HCT116 (cell line): ENCODE results near the gene CLVS2. TPM values are rescaled to one million over a fixed set of nuclear protein-coding genes. Genes with fewer than 3 reads are reported as not detected.

Experiments used
- ATAC-seq: fragments of 200-7000 bp; cut with Tn5 transposase; 2 replicates; pipeline ENCODE4 v1.9.1; 2020; ENCODE audit warnings: mild to moderate bottlenecking, moderate library complexity
- BruUV-seq: library from RNA; stranded (reverse); fragments of 400-500 nt; replicated peaks from 2 replicates; lab custom pipeline; 2021; lab: Mats Ljungman, UMichigan
- CTCF ChIA-PET: fragments of 300-600 bp; sonication (Branson Sonifier 250); formaldehyde crosslinking; loops from one replicate; lab custom pipeline; 2021; ENCODE audit warnings: antibody characterized with exemption; lab: Charles Lee
- POLR2A ChIA-PET: fragments of 300-600, 350-600 bp; sonication (Branson Sonifier 250); formaldehyde crosslinking; loops from one replicate; lab custom pipeline; 2021; ENCODE audit warnings: antibody characterized with exemption; lab: Charles Lee
- RAD21 ChIA-PET, 2 experiments: fragments of 300-600 bp; sonication (Branson Sonifier 250); formaldehyde crosslinking; loops; one replicate each; lab custom pipeline; 2023; ENCODE audit warnings: low total read pairs in 2 of 2; ENCODE audit not compliant: uncharacterized antibody in 2 of 2, unreplicated experiment in 2 of 2, low non-redundant PET in 1 of 2; lab: Charles Lee
- DNase-seq: peaks from one replicate; pipeline ENCODE4 v3.0.0-alpha.2; 2010; ENCODE audit warnings: low read depth, low spot score
- H2AFZ ChIP-seq: fragments of 200-600 bp; shearing (Covaris generic), sonication (generic); 2 replicates; pipeline ENCODE4 v1.6.1; 2017; ENCODE audit warnings: low read depth, mixed run types, mixed read lengths, antibody characterized with exemption, low read length; ENCODE audit not compliant: poor library complexity, severe bottlenecking
- H3K27ac ChIP-seq: 2 replicates; pipeline ENCODE4 v1.5.1; 2012; ENCODE audit warnings: low read depth, low read length
- H3K27me3 ChIP-seq: fragments of 200-600 bp; sonication (generic); 2 replicates; pipeline ENCODE4 v1.6.1; 2016; ENCODE audit warnings: mixed run types, low read length, mixed read lengths; ENCODE audit not compliant: insufficient read depth
- H3K36me3 ChIP-seq, 2 experiments: fragments of 200-500 bp in 1 of 2; fragments of 200-600 bp in 1 of 2; sonication (Bioruptor generic) in 1 of 2; sonication (generic) in 1 of 2; 2 replicates each; pipeline versions ENCODE4 v1.5.1 to v1.6.1; 2014 to 2016; ENCODE audit warnings: low read length in 2 of 2, inconsistent platforms in 1 of 2, mixed read lengths in 1 of 2, mixed run types in 1 of 2; ENCODE audit not compliant: insufficient read depth in 2 of 2, control insufficient read depth in 1 of 2
- H3K4me1 ChIP-seq, 2 experiments: fragments of 200-600 bp in 1 of 2; sonication (generic) in 1 of 2; 2 replicates each; pipeline versions ENCODE4 v1.5.1 to v1.6.1; 2012 to 2017; ENCODE audit warnings: low read length in 2 of 2, inconsistent platforms in 1 of 2, mild to moderate bottlenecking in 1 of 2, mixed read lengths in 1 of 2, mixed run types in 1 of 2, moderate library complexity in 1 of 2; ENCODE audit not compliant: insufficient read depth in 2 of 2, control insufficient read depth in 1 of 2
- H3K4me2 ChIP-seq: fragments of 200-600 bp; sonication (generic); 2 replicates; pipeline ENCODE4 v1.6.1; 2017; ENCODE audit warnings: mixed run types, low read length, mixed read lengths
- H3K4me3 ChIP-seq, 2 experiments: fragments of 200-600 bp in 1 of 2; sonication (generic) in 1 of 2; replicated peaks in 1 of 2; 2 replicates each; pipeline ENCODE4 v1.5.1; 2011 to 2016; ENCODE audit warnings: low read length in 2 of 2, control low read depth in 1 of 2, low read depth in 1 of 2, mild to moderate bottlenecking in 1 of 2, mixed read lengths in 1 of 2, mixed run types in 1 of 2
- H3K79me2 ChIP-seq: fragments of 200-600 bp; sonication (generic); 2 replicates; pipeline ENCODE4 v1.6.1; 2017; ENCODE audit warnings: mild to moderate bottlenecking, mixed run types, low read length, moderate library complexity, mixed read lengths; ENCODE audit not compliant: insufficient read depth
- H3K9ac ChIP-seq: fragments of 200-600 bp; sonication (generic); 2 replicates; pipeline ENCODE4 v1.6.1; 2016; ENCODE audit warnings: low read length, mixed read lengths
- H3K9me2 ChIP-seq: fragments of 200-600 bp; sonication (generic), shearing (Covaris generic); 2 replicates; pipeline ENCODE4 v1.6.1; 2017; ENCODE audit warnings: mixed run types, mild to moderate bottlenecking, moderate library complexity; ENCODE audit not compliant: insufficient read depth
- H3K9me3 ChIP-seq, 2 experiments: fragments of 200-500 bp in 1 of 2; fragments of 200-600 bp in 1 of 2; sonication (Bioruptor generic) in 1 of 2; sonication (generic) in 1 of 2; 2 replicates each; pipeline ENCODE4 v1.6.1; 2014 to 2017; ENCODE audit warnings: low read length in 2 of 2, mixed read lengths in 2 of 2, inconsistent platforms in 1 of 2, low read depth in 1 of 2, mild to moderate bottlenecking in 1 of 2, mixed run types in 1 of 2, moderate library complexity in 1 of 2; ENCODE audit not compliant: control insufficient read depth in 1 of 2, insufficient read depth in 1 of 2
- H4K20me1 ChIP-seq: fragments of 200-600 bp; sonication (generic), shearing (Covaris generic); 2 replicates; pipeline ENCODE4 v1.6.1; 2017; ENCODE audit warnings: mixed run types, mild to moderate bottlenecking, moderate library complexity; ENCODE audit not compliant: insufficient read depth
- CEBPB ChIP-seq: IDR thresholded peaks from 2 replicates; pipeline ENCODE4 v1.6.1; 2012; ENCODE audit warnings: low read depth
- JUND ChIP-seq: IDR thresholded peaks from 2 replicates; pipeline ENCODE4 v1.6.1; 2012
- MAX ChIP-seq: IDR thresholded peaks from 2 replicates; pipeline ENCODE4 v1.6.1; 2012
- RAD21 ChIP-seq: IDR thresholded peaks from 2 replicates; pipeline ENCODE4 v1.6.1; 2012; ENCODE audit warnings: low read depth, mild to moderate bottlenecking
- REST ChIP-seq: IDR thresholded peaks from 2 replicates; pipeline ENCODE4 v1.6.1; 2012; ENCODE audit warnings: low read depth
- SP1 ChIP-seq: IDR thresholded peaks from 2 replicates; pipeline ENCODE4 v1.6.1; 2012; ENCODE audit warnings: low read depth
- ZNF274 ChIP-seq: fragments of 200-500 bp; sonication (Bioruptor generic); IDR thresholded peaks from 2 replicates; pipeline ENCODE4 v1.6.1; 2014; ENCODE audit warnings: mild to moderate bottlenecking, low read depth, low read length, inconsistent platforms
- intact Hi-C: fragments of 100-400 bp; cut with micrococcal nuclease; formaldehyde crosslinking; loops from 2 replicates; pipeline ENCODE4 v1.10.0; 2022
- total RNA-seq: library from RNA; stranded (reverse); gene quantifications from one replicate; pipeline ENCODE4 v1.2.1, GENCODE V29; 2021; ENCODE audit not compliant: unreplicated experiment

Gene CLVS2
- total RNA-seq, 1 experiment from 2014 or later: not detected

GRCh38 chr6:123028263-123028662, 32.2 kb downstream of the CLVS2 start (continued):
- no peak for TF ChIP-seq REST

GRCh38 chr6:123030282-123030681, 34.2 kb downstream of the CLVS2 start:
- CTCF ChIA-PET: no interaction called here
- no peak for DNase-seq
- RAD21 ChIA-PET: no interaction called here
- intact Hi-C loops: no loop called here
- H3K36me3 ChIP-seq: no peaks in the 10 kb centered on the region
- peaks cover 36% of the 10 kb centered on the region for H3K27me3 ChIP-seq
- no peak overlapping the region for H2AFZ ChIP-seq
- POLR2A ChIA-PET: no interaction called here
- H4K20me1 ChIP-seq: no peaks in the 10 kb centered on the region; the same call in 1 of the 2 replicates
- H3K9me2 ChIP-seq: no peaks in the 10 kb centered on the region
- H3K79me2 ChIP-seq: no peaks in the 10 kb centered on the region
- no peak overlapping the region for H3K4me3 ChIP-seq
- H3K4me1 ChIP-seq: no peaks in the 10 kb centered on the region
- TF ChIP-seq JUND (no peak), SP1 (no peak), RAD21 (no peak), REST (no peak), CEBPB (no peak), MAX (no peak), ZNF274 (no peak)
- TF ChIP-seq, all 23 proteins: peak for 0
- no TSS peak for BruUV-seq
- no peak for ATAC-seq
- no peak overlapping the region for H3K27ac ChIP-seq
- H3K9ac ChIP-seq: no peak overlapping the region
- no peaks in the 10 kb centered on the region for H3K9me3 ChIP-seq
- H3K4me2 ChIP-seq: no peak overlapping the region
